T-cell (primary cell): ENCODE data around the gene NECTIN1. TPM values are rescaled to one million over a fixed set of nuclear protein-coding genes. Genes with fewer than 3 reads are reported as not detected.

Experiments
- ATAC-seq, 4 experiments: fragments of 200-7000 bp in 3 of 4; fragments of 150-1000 bp in 1 of 4; cut with Tn5 transposase; replicated peaks in 1 of 4; 1 replicate in 3 of 4; 2 replicates in 1 of 4; pipeline ENCODE4 v1.10.0; 2021; ENCODE audit warnings: moderate library complexity in 3 of 4, mild to moderate bottlenecking in 2 of 4, moderate number of reproducible peaks in 1 of 4
- CTCF ChIA-PET, 2 donors: fragments of 300-600 bp; sonication (Branson Sonifier 250); formaldehyde crosslinking; loops; one replicate each; lab custom pipeline; 2022; ENCODE audit warnings: antibody characterized with exemption in 2 of 2; lab: Charles Lee
- POLR2A ChIA-PET, 2 donors: fragments of 300-600 bp; sonication (Branson Sonifier 250); formaldehyde crosslinking; loops; one replicate each; lab custom pipeline; 2022; ENCODE audit warnings: antibody characterized with exemption in 2 of 2; lab: Charles Lee
- DNase-seq, 35 experiments: peaks; one replicate each; pipeline versions ENCODE4 v3.0.0 to v3.0.0-alpha.2; 2013 to 2023
- H3K27ac ChIP-seq: one replicate; pipeline ENCODE4 v1.5.1; 2013; ENCODE audit warnings: low read length
- H3K27me3 ChIP-seq, 2 experiments: replicated peaks in 1 of 2; 1 replicate in 1 of 2; 2 replicates in 1 of 2; pipeline versions ENCODE4 v1.6.1 to v1.7.0; 2013; ENCODE audit warnings: low read length in 1 of 2, mixed read lengths in 1 of 2; ENCODE audit not compliant: control insufficient read depth in 2 of 2, insufficient read depth in 2 of 2; ENCODE audit errors: extremely low read depth in 1 of 2
- H3K36me3 ChIP-seq, 2 donors: 1 replicate in 1 of 2; 2 replicates in 1 of 2; pipeline versions ENCODE4 v1.6.1 to v1.7.0; 2013; ENCODE audit warnings: low read length in 1 of 2; ENCODE audit not compliant: control insufficient read depth in 2 of 2, insufficient read depth in 1 of 2; ENCODE audit errors: extremely low read depth in 1 of 2
- H3K4me1 ChIP-seq, 2 experiments: 1 replicate in 1 of 2; 2 replicates in 1 of 2; pipeline versions ENCODE4 v1.6.1 to v1.7.0; 2013; ENCODE audit warnings: low read length in 2 of 2, mixed read lengths in 1 of 2; ENCODE audit not compliant: insufficient read depth in 2 of 2, control insufficient read depth in 1 of 2; ENCODE audit errors: extremely low read depth in 1 of 2
- H3K4me3 ChIP-seq, 2 donors: 1 replicate in 1 of 2; 2 replicates in 1 of 2; pipeline versions ENCODE4 v1.5.1 to v1.7.0; 2013; ENCODE audit warnings: mild to moderate bottlenecking in 2 of 2, low read length in 1 of 2, moderate library complexity in 1 of 2; ENCODE audit not compliant: control insufficient read depth in 1 of 2; ENCODE audit errors: extremely low read depth in 1 of 2
- H3K9me3 ChIP-seq: 2 replicates; pipeline ENCODE4 v1.7.0; 2013
- H3K27ac Mint-ChIP-seq, 2 donors: one replicate each; pipeline ENCODE4 v1.8.0; 2020 to 2021; ENCODE audit warnings: mild to moderate bottlenecking in 2 of 2, mixed read lengths in 2 of 2
- H3K27me3 Mint-ChIP-seq, 2 donors: one replicate each; pipeline ENCODE4 v1.8.0; 2021 to 2022; ENCODE audit warnings: mixed read lengths in 2 of 2
- H3K36me3 Mint-ChIP-seq: one replicate; pipeline ENCODE4 v1.8.0; 2021; ENCODE audit warnings: mixed read lengths
- H3K4me1 Mint-ChIP-seq, 3 donors: one replicate each; pipeline ENCODE4 v1.8.0; 2020 to 2022; ENCODE audit warnings: mixed read lengths in 3 of 3, mild to moderate bottlenecking in 1 of 3
- H3K4me3 Mint-ChIP-seq, 3 donors: one replicate each; pipeline ENCODE4 v1.8.0; 2020 to 2022; ENCODE audit warnings: mild to moderate bottlenecking in 3 of 3, mixed read lengths in 3 of 3, moderate library complexity in 3 of 3
- H3K9me3 Mint-ChIP-seq, 3 donors: one replicate each; pipeline ENCODE4 v1.8.0; 2020 to 2022; ENCODE audit warnings: mixed read lengths in 3 of 3
- WGBS: methylation state at CpG from one replicate; pipeline ENCODE4 v1.1.5; 2013; ENCODE audit warnings: missing lambda C conversion rate; ENCODE audit not compliant: insufficient coverage; 5-methylcytosine and 5-hydroxymethylcytosine counted together
- total RNA-seq, 35 experiments: library from RNA in 6 of 35; stranded (reverse) in 6 of 35; fragments of 120-200 nt in 1 of 35; gene quantifications; one replicate each; pipeline versions ENCODE4 v1.2.1 to v1.2.4 and lab custom pipeline; 2013 to 2026

The NECTIN1 gene
- total RNA-seq, 5 donors from 2014 or later (not counting 1 experiment from before 2014, with no cell fraction given) = 1.8 to 3.5 (median 3.1) TPM

- H3K27me3 ChIP-seq = peaks cover 0 to 19% of the 10 kb centered on the region in 2 experiments
- Mint-ChIP-seq H3K4me1 (no peaks in the 10 kb centered on the region), H3K4me3 (no peak overlapping the region), H3K9me3 (no peaks in the 10 kb centered on the region), H3K27ac (no peak overlapping the region), H3K36me3 (no peaks in the 10 kb centered on the region), H3K27me3 (peaks cover 0 to under 1% of the 10 kb centered on the region in 2 donors)
- ATAC-seq (no peak), DNase-seq (no peak)
- no peaks in the 10 kb centered on the region for H3K9me3 ChIP-seq
- no peak overlapping the region for H3K27ac ChIP-seq
- no peaks in the 10 kb centered on the region for H3K36me3 ChIP-seq
- no peak overlapping the region for H3K4me3 ChIP-seq
- CTCF ChIA-PET = no interaction called here
- H3K4me1 ChIP-seq = no peaks in the 10 kb centered on the region
- 80% methylated on average over 1 of the region's 4 CpGs for WGBS
- POLR2A ChIA-PET = no interaction called here
Measured at GRCh38 chr11:119661226-119661625, 67.8 kb downstream of the NECTIN1 start.

DNA sequence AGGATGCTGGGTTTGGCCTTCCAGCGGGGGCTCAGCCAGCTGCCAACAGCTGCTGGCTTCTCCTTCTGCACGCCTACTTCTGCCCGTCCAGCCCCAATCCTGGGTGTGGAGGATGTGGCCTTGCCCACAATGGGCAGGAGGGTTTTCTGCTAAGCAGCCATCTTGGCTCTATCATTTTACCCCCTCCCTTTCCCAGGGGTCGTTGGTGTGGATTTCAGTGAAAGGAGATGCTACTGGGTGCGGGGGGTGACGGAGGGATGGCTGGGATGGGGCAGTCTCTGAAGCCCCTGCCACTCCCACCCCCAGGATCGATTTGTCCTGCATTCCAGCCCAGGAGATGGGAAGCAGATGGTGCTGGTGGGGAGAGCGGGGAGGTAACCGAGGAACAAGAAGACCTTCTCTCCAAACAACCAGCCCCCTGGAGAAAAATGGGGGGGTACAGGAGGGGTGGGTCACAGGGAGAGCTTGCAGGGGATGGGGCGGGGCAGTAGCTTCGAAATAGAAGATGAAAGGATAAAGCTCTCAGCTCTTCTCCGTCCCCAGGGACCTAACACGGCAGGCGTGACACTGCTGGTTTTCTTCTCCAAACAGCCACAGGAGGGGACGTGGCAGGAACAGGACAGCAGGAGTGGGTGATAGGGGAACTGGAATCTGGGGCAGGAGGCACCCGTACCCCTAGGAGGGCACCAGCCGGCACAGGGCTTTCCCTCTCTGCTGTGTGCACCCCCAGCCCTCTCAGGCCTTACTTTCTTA, 68.9 kb downstream of the NECTIN1 start:
- no peaks in the 10 kb centered on the region for H3K36me3 Mint-ChIP-seq
- H3K27ac Mint-ChIP-seq = no peak overlapping the region
- no peak overlapping the region for H3K4me3 Mint-ChIP-seq

GRCh38 chr11:119652907-119653659, 75.9 kb downstream of the NECTIN1 start:
- POLR2A ChIA-PET = no interaction called here
- 91% methylated on average over 18 of the region's 22 CpGs for WGBS
- H3K4me1 ChIP-seq = no peaks in the 10 kb centered on the region
- H3K27me3 ChIP-seq = peaks cover 0 to 23% of the 10 kb centered on the region in 2 experiments
- Mint-ChIP-seq H3K4me1 (no peaks in the 10 kb centered on the region), H3K36me3 (no peaks in the 10 kb centered on the region), H3K27ac (no peak overlapping the region), H3K4me3 (no peak overlapping the region), H3K9me3 (no peaks in the 10 kb centered on the region), H3K27me3 (peaks cover 8 to 9% of the 10 kb centered on the region in 2 donors)
- no peaks in the 10 kb centered on the region for H3K9me3 ChIP-seq
- CTCF ChIA-PET = no interaction called here
- H3K4me3 ChIP-seq = no peak overlapping the region
- H3K27ac ChIP-seq = no peak overlapping the region
- DNase-seq (no peak), ATAC-seq (no peak)
- H3K36me3 ChIP-seq = no peaks in the 10 kb centered on the region

More for the DNA sequence above, 68.9 kb downstream of the NECTIN1 start:
- ChIA-PET POLR2A (no interaction called here), CTCF (no interaction called here)
- Mint-ChIP-seq H3K9me3 (no peaks in the 10 kb centered on the region), H3K27me3 (no peaks in the 10 kb centered on the region), H3K4me1 (no peaks in the 10 kb centered on the region)
- peaks cover 0 to 13% of the 10 kb centered on the region in 2 experiments for H3K27me3 ChIP-seq
- no peaks in the 10 kb centered on the region for H3K9me3 ChIP-seq
- ATAC-seq = no peak
- DNase-seq = no peak
- WGBS = 89% methylated on average over 3 of the region's 17 CpGs
- no peaks in the 10 kb centered on the region for H3K36me3 ChIP-seq
- no peak overlapping the region for H3K27ac ChIP-seq
- no peaks in the 10 kb centered on the region for H3K4me1 ChIP-seq
- no peak overlapping the region for H3K4me3 ChIP-seq

DNA sequence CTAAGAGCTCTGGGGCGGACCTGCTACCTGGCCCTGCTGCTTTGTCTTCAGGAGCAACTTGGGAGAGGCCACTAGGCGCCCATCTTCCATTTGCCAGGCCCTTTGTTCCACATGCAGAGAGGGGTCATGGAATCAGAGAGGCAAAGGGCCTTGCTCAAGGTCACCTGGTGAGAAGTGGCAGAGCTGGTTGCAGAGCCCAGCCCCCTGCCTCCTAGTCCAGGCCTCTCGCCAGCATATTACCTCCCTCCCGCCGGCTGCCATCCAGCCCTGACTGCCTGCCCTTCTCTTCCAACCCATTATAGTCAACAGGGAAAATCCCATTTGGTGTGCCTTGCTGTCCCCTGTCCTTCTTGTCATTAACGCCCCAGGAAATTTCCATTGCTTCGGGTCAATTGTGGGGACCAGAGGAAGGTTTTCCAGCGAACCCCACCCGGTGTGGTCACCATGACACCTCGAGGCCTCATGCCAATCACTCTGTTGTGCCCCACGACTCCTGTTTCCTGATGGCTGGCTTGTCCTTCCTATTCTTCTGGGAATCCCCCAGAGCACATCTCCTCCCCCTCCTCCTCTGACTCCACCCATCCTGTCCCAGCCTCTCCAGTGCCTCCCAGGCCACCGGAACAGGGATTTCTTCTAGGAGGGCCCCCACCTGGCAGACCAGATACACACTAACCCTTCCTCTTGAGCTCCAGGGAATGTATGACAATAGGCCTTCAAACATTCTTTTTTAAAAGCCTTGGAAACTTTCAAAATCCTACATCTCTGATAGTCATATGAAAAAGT, 77.0 kb downstream of the NECTIN1 start:
- H3K27ac Mint-ChIP-seq = no peak overlapping the region
- no peak overlapping the region for H3K27ac ChIP-seq
- H3K4me1 ChIP-seq = no peaks in the 10 kb centered on the region
- H3K27me3 Mint-ChIP-seq = peaks cover 8 to 11% of the 10 kb centered on the region in 2 donors
- H3K4me3 ChIP-seq = no peak overlapping the region
- DNase-seq (no peak), ATAC-seq (no peak)
- peaks cover 0 to 24% of the 10 kb centered on the region in 2 experiments for H3K27me3 ChIP-seq
- no peak overlapping the region for H3K4me3 Mint-ChIP-seq
- H3K9me3 Mint-ChIP-seq = no peaks in the 10 kb centered on the region
- WGBS = 66% methylated on average over 12 of the region's 12 CpGs
- POLR2A ChIA-PET = no interaction called here
- H3K4me1 Mint-ChIP-seq = no peaks in the 10 kb centered on the region
- no peaks in the 10 kb centered on the region for H3K9me3 ChIP-seq
- CTCF ChIA-PET = interaction anchor here in 1 of 2 donors (0.6 kb wide), 1 partner anchor 15 kb away, joined by 3 read pairs; no protein-coding TSS in a partner anchor
- no peaks in the 10 kb centered on the region for H3K36me3 ChIP-seq
- H3K36me3 Mint-ChIP-seq = no peaks in the 10 kb centered on the region

GRCh38 chr11:119650251-119650650, 78.7 kb downstream of the NECTIN1 start:
- H3K9me3 ChIP-seq = no peaks in the 10 kb centered on the region
- peaks cover 0 to 22% of the 10 kb centered on the region in 2 experiments for H3K27me3 ChIP-seq
- H3K27me3 Mint-ChIP-seq = peaks cover 11% of the 10 kb centered on the region in 2 donors
- DNase-seq (no peak), ATAC-seq (no peak)
- WGBS = 100% methylated on average over 1 of the region's 6 CpGs
- no peaks in the 10 kb centered on the region for H3K36me3 ChIP-seq
- CTCF ChIA-PET = interaction anchor here in 1 of 2 donors (0.6 kb wide), 1 partner anchor 44 kb away, joined by 3 read pairs; no protein-coding TSS in a partner anchor
- no peak overlapping the region for H3K27ac Mint-ChIP-seq
- no peaks in the 10 kb centered on the region for H3K4me1 Mint-ChIP-seq
- no peak overlapping the region for H3K4me3 ChIP-seq
- H3K4me1 ChIP-seq = no peaks in the 10 kb centered on the region
- no peak overlapping the region for H3K27ac ChIP-seq
- H3K9me3 Mint-ChIP-seq = no peaks in the 10 kb centered on the region
- no peaks in the 10 kb centered on the region for H3K36me3 Mint-ChIP-seq
- POLR2A ChIA-PET = no interaction called here
- H3K4me3 Mint-ChIP-seq = no peak overlapping the region

GRCh38 chr11:119647254-119647653, 81.7 kb downstream of the NECTIN1 start:
- Mint-ChIP-seq H3K9me3 (no peaks in the 10 kb centered on the region), H3K4me3 (no peak overlapping the region), H3K27me3 (peaks cover 9 to 12% of the 10 kb centered on the region in 2 donors), H3K36me3 (no peaks in the 10 kb centered on the region), H3K4me1 (no peaks in the 10 kb centered on the region), H3K27ac (no peak overlapping the region)
- Histone ChIP-seq H3K9me3 (no peaks in the 10 kb centered on the region), H3K27me3 (peaks cover 0 to 42% of the 10 kb centered on the region in 2 experiments), H3K27ac (no peak overlapping the region), H3K4me3 (no peak overlapping the region), H3K36me3 (no peaks in the 10 kb centered on the region), H3K4me1 (no peaks in the 10 kb centered on the region)
- ChIA-PET POLR2A (no interaction called here), CTCF (interaction anchor here in 1 of 2 donors (0.6 kb wide), 1 partner anchor 18 kb away, joined by 4 read pairs; no protein-coding TSS in a partner anchor)
- WGBS = no CpG with 5 or more reads among the region's 3 CpGs
- ATAC-seq (no peak), DNase-seq (no peak)
